Measurements from ENCODE around the gene SLC25A22.

SLC25A22 gene

DNA sequence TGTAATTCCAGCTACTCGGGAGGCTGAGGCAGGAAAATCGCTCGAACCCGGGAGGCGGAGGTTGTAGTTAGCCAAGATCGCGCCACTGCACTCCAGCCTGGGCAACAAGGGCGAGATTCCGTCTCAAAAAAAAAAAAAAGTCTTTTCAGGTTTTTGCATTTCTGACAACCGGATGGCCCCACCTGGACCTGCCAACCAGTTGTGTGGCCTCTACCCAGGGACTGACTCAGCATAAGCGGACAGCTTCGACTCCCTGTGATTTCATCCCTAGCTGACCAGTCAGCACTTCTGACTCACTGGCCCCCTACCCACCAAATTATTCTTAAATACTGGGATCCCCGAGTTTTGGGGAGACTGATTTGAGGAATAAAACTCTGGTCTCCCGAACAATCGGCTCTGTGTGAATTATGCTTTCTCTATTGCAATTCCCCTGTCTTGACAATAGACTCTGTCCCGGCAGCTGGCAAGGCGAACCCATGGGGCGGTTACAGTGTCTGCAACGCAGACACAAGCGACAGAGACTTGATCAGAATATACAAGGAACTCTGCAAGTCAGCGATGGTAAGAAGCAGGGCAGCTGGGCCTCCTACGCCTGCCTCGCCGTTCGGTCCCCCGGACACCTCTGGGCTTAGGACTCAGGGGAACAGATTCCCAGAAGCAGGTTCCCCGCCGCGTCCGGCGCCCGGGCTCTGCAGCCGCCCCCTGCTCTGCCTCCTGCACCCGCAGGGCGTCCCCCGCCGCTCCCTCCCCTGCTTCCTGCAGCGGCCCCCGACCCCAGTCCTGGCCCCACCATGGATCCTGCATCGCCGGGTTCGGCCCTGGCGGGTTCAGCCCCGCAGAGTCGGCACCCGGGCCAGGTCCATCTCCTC, 51.6 kb downstream of the SLC25A22 start:
- DNase-seq (ENCODE audit: low spot score): no peak

DNA sequence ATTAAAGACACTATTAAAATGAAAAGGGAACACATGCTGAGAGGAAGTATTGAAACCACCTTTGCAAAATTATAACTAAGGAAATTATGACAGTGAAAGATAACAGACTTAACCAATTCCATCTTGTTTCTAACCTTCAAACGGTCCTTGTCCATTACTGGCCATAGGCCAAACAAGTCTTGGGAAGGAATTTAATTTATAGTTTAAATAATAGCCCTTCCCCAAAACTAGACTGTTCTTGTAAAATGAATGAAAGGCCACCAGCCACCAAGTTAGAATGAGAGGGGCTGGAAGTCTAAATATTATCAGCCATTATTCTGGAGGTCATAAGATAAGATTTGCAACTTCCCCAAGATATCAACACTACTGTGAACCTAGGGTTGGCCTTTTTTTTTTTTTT, 52.7 kb downstream of the SLC25A22 start:
- DNase-seq (ENCODE audit: low spot score): no peak

DNA sequence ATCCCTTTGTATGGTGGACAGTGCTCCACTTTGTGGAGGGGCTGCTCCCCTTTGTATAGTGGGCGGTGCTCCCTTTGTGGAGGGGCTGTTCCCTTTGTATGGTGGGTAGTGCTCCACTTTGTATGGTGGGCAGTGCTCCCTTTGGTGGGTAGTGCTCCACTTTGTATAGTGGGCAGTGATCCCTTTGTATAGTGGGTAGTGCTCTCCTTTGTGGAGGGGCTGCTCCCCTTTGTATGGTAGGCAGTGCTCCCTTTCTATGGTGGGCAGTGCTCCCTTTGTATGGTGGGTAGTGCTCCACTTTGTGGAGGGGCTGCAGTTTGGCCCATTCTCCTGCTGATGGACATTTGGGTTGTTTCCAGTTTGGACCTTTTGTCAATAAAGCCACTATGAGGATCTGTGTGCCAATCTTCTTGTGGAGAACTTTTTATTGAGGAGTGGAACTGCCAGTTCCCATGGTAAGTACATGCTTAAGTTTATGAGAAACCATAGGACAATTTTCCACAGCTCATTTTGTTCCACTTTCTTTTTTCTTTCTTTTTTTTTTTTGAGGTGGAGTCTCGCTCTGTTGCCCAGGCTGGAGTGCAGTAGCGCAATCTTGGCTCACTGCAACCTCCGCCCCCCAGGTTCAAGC, 55.4 kb downstream of the SLC25A22 start:
- DNase-seq (ENCODE audit: low spot score): no peak

DNA sequence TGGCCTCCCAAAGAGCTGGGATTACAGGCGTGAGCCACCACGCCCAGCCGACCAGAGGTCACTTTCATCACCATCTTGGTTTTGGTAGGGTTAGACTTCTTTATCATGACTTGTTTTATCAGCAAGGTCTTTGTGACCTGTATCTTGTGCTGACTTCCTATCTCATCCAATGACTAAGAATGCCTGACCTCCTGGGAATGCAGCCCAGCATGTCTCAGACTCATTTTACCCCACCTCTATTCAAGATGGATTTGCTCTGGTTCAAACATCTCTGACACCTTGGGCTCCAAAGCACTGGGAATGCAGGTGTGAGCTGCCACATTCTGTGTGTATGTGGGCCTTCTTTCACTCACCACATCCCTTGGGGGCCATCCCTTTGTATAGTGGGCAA, 55.9 kb downstream of the SLC25A22 start:
- DNase-seq (ENCODE audit: low spot score): no peak

Data from HuH-7 (cell line).